Measurements from ENCODE around the gene PEAR1.

PEAR1 gene, protein sequence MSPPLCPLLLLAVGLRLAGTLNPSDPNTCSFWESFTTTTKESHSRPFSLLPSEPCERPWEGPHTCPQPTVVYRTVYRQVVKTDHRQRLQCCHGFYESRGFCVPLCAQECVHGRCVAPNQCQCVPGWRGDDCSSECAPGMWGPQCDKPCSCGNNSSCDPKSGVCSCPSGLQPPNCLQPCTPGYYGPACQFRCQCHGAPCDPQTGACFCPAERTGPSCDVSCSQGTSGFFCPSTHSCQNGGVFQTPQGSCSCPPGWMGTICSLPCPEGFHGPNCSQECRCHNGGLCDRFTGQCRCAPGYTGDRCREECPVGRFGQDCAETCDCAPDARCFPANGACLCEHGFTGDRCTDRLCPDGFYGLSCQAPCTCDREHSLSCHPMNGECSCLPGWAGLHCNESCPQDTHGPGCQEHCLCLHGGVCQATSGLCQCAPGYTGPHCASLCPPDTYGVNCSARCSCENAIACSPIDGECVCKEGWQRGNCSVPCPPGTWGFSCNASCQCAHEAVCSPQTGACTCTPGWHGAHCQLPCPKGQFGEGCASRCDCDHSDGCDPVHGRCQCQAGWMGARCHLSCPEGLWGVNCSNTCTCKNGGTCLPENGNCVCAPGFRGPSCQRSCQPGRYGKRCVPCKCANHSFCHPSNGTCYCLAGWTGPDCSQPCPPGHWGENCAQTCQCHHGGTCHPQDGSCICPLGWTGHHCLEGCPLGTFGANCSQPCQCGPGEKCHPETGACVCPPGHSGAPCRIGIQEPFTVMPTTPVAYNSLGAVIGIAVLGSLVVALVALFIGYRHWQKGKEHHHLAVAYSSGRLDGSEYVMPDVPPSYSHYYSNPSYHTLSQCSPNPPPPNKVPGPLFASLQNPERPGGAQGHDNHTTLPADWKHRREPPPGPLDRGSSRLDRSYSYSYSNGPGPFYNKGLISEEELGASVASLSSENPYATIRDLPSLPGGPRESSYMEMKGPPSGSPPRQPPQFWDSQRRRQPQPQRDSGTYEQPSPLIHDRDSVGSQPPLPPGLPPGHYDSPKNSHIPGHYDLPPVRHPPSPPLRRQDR

DNA sequence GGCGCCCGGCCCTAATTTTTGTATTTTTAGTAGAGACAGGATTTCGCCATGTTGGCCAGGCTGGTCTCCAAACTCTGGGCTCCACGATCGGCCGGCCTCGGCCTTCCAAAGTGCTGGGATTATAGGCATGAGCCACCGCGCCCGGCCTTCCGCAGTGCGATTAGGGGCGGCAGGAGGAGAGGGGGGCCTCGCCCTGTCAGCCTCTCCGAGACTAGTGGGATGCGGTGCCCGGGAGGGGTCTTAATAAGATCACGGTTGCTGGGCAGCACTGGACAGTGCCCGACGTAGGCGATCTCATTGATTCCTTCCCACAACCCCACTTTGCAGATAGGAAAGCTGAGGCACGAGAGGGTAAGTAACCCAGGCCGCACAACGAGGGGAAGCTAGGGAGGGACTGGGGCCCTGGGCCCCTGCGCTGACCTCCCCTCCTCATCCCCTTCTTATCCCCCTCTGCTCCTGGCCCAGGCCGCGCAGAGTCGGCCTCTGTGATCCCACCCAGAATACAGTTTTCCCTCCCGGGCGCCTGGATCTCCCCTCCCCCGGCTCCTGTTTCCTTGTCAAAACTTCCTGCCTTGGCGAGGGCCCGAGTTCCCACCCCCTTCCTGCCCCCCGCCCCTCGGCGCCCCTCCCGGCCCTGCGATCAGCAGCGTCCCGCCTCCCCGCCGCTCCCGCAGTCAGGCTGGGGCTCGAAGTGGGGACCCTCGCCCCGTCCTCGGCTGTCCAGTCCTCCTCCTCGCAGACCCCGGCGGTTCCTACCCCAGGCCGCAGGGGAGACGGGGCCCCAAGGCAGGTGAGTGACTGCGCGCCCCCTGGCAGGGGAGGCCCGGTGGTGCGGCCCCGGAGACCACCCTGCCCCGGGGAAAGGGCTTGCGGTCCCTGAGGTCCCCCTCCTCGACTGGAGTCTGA lies at the start of gene PEAR1:
Gene PEAR1, plus strand, starts transcription at position 671 of the 906 bp plus-strand sequence. CDS start 10,209 bp downstream, outside the sequence.
- peak within 1 kb of the TSS; percentile 30 for H3K27ac ChIP-seq (ENCODE audit: low read length)
- peak within 1 kb of the TSS; percentile 31 to 47 for H3K4me3 ChIP-seq (ENCODE audit: low read depth in 1 of 2, low read length in 2 of 2)
- peaks cover 16% of the 10 kb centered on the region for H3K27me3 ChIP-seq (ENCODE audit: low read depth, low read length)
- no peaks in the 10 kb centered on the region for H3K36me3 ChIP-seq (ENCODE audit: control insufficient read depth in 1 of 2, insufficient read depth in 2 of 2, low read length in 2 of 2)
- peaks cover 0 to 18% of the 10 kb centered on the region in 2 donors for H3K4me1 ChIP-seq (ENCODE audit: control insufficient read depth in 1 of 2, insufficient read depth in 2 of 2, low read length in 2 of 2)
- no peaks in the 10 kb centered on the region for H3K9me3 ChIP-seq (ENCODE audit: control insufficient read depth in 1 of 2, low read length in 2 of 2)

DNA sequence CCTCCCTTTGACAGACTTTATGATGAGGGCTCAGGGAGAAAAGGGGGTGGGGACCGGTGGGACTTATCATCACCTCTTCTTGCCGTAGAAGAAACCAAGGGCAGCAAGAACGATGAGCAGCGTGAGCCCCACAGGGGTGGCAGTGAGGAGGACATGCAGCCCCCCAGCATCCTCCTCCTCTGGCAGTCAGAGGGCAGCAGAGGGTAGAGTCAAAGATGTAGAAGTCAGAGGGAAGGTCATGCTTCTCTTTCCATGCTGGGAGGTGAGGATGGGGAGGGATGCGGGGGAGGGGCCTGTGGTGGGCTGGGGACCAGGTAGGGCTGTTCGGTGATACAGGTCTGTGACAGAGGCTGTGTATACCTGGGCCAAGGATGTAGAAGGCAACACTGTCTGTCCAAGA lies 49.4 kb upstream of the PEAR1 start:
- H3K36me3 ChIP-seq (ENCODE audit: control insufficient read depth in 1 of 2, insufficient read depth in 2 of 2, low read length in 2 of 2) = no peaks in the 10 kb centered on the region
- no peaks in the 10 kb centered on the region for H3K9me3 ChIP-seq (ENCODE audit: control insufficient read depth in 1 of 2, low read length in 2 of 2)
- H3K27ac ChIP-seq (ENCODE audit: low read length) = no peak overlapping the region
- H3K27me3 ChIP-seq (ENCODE audit: low read depth, low read length) = peaks cover 38% of the 10 kb centered on the region
- H3K4me3 ChIP-seq (ENCODE audit: low read depth in 1 of 2, low read length in 2 of 2) = no peak overlapping the region
- peaks cover 0 to 11% of the 10 kb centered on the region in 2 donors for H3K4me1 ChIP-seq (ENCODE audit: control insufficient read depth in 1 of 2, insufficient read depth in 2 of 2, low read length in 2 of 2)

DNA sequence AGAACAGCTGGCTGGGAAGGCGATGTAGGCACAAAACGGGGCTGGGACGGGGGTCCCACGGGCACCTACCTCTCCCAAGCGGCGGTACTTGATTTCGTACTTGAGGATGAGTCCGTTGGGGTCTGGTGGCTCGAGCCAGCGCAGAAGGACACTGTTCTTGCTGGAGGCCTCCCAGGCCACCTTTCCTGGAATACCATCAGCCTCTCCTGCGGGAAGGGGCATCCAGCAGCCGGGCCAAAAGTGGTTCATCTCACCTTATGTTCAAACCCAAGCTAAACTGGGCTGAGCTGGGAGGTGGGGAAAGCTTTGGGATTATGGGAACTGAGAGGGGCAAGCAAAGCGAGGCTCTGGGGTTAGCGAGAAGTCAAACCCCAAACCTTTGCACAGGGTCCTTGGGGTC lies 48.9 kb upstream of the PEAR1 start:
- Histone ChIP-seq H3K36me3 (ENCODE audit: control insufficient read depth in 1 of 2, insufficient read depth in 2 of 2, low read length in 2 of 2) (no peaks in the 10 kb centered on the region), H3K4me1 (ENCODE audit: control insufficient read depth in 1 of 2, insufficient read depth in 2 of 2, low read length in 2 of 2) (peaks cover 0 to 11% of the 10 kb centered on the region in 2 donors), H3K27ac (ENCODE audit: low read length) (no peak overlapping the region), H3K27me3 (ENCODE audit: low read depth, low read length) (peaks cover 38% of the 10 kb centered on the region), H3K4me3 (ENCODE audit: low read depth in 1 of 2, low read length in 2 of 2) (no peak overlapping the region), H3K9me3 (ENCODE audit: control insufficient read depth in 1 of 2, low read length in 2 of 2) (no peaks in the 10 kb centered on the region)

DNA sequence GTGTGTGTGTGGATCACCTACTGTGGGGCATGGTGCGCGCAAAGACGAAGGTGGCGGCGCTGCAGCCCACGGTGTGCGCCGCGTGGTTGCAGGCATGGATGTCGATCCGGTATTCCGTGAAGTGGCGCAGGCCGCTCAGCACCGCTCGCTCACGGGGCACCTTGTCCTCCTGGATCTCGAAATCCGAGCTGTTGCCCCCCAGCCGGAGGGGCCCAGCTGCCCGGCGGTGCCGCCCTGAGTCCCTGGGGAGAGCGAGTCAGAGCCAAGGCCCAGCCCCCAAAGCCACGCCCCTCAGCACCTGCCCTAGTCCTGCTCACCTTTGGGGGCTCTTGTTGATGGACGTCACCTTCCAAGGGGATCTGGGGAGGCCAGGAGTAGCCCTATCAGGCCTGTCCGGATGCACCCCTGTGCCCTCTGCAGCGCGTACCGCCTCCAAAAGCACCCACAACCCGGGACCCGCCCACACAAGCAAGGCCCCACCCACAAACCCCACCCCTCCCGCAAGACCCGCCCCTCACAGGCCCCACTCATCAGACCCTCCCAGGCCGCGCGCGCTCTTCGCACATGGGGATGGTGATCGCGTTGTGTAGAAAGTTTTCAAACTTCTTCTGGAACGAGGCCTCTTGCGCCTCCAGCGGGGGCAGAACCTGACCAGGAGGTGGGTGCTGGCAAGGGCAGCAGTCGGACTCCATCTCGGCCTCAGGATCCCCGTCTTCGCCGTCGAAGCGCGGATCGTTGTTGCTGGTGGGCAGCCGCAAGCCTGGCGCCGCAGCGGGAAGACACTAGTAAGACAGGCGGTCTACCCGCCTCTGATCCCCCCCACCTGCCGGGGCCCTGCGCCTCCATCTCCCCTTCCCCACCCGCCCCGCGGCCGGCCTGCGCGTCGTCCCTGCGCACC lies 48.2 kb upstream of the PEAR1 start:
- Histone ChIP-seq H3K27ac (ENCODE audit: low read length) (no peak overlapping the region), H3K4me3 (ENCODE audit: low read depth in 1 of 2, low read length in 2 of 2) (no peak overlapping the region), H3K27me3 (ENCODE audit: low read depth, low read length) (peaks cover 38% of the 10 kb centered on the region), H3K4me1 (ENCODE audit: control insufficient read depth in 1 of 2, insufficient read depth in 2 of 2, low read length in 2 of 2) (peaks cover 0 to 11% of the 10 kb centered on the region in 2 donors), H3K9me3 (ENCODE audit: control insufficient read depth in 1 of 2, low read length in 2 of 2) (no peaks in the 10 kb centered on the region), H3K36me3 (ENCODE audit: control insufficient read depth in 1 of 2, insufficient read depth in 2 of 2, low read length in 2 of 2) (no peaks in the 10 kb centered on the region)

DNA sequence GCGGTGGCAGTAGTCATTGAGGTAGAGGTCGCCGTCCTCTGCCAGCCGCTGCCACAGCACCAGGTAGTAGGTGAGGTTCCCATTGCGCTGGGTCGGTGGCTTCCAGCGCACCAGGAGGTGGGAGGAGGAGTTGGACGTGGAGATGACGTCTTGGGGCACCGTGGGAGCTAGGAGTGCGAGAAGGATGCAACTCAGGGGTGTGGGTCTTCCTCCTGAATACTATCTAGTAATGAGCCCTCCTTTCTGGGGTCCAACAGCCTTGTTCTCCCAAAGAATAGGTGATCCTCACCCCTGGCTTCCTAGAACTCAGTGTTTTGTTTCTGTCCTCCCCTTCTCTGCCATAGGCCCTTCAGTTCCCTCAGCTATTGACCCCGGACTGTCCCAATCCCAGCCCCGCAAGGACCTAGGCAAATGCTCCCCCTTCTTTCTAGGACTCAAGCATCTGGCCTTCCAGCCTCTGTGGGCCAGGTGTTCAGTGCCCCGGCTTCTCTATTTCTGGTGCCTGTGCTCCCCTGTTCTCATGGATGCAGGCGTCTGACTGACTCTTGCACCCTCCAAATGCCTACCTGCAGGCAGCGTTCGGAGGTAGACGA lies 47.5 kb upstream of the PEAR1 start:
- H3K4me1 ChIP-seq (ENCODE audit: control insufficient read depth in 1 of 2, insufficient read depth in 2 of 2, low read length in 2 of 2) = peaks cover 0 to 11% of the 10 kb centered on the region in 2 donors
- H3K9me3 ChIP-seq (ENCODE audit: control insufficient read depth in 1 of 2, low read length in 2 of 2) = no peaks in the 10 kb centered on the region
- H3K27ac ChIP-seq (ENCODE audit: low read length) = no peak overlapping the region
- peaks cover 38% of the 10 kb centered on the region for H3K27me3 ChIP-seq (ENCODE audit: low read depth, low read length)
- no peak overlapping the region for H3K4me3 ChIP-seq (ENCODE audit: low read depth in 1 of 2, low read length in 2 of 2)
- H3K36me3 ChIP-seq (ENCODE audit: control insufficient read depth in 1 of 2, insufficient read depth in 2 of 2, low read length in 2 of 2) = no peaks in the 10 kb centered on the region

DNA sequence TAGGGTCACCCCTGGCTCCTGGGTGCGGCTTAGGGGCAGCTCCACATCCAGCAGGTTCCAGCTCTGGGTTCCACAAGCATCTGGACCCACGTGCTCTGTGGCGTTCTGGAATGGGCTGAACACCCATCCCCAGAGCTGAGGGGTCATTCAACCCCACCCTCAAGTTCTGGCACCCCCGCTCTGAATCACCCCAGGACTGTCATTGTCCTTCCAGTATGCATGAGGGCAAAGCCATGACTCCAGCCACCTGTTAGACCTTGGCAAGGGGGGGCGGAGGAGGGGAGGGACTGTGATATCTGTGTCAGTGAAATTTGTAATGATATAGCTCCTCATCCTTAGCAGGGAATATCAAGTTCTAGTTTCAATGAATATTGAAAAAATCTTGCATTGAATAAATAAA lies 46.9 kb upstream of the PEAR1 start:
- Histone ChIP-seq H3K36me3 (ENCODE audit: control insufficient read depth in 1 of 2, insufficient read depth in 2 of 2, low read length in 2 of 2) (no peaks in the 10 kb centered on the region), H3K9me3 (ENCODE audit: control insufficient read depth in 1 of 2, low read length in 2 of 2) (no peaks in the 10 kb centered on the region), H3K27me3 (ENCODE audit: low read depth, low read length) (peaks cover 38% of the 10 kb centered on the region), H3K4me1 (ENCODE audit: control insufficient read depth in 1 of 2, insufficient read depth in 2 of 2, low read length in 2 of 2) (peaks cover 0 to 11% of the 10 kb centered on the region in 2 donors), H3K4me3 (ENCODE audit: low read depth in 1 of 2, low read length in 2 of 2) (no peak overlapping the region), H3K27ac (ENCODE audit: low read length) (no peak overlapping the region)

DNA sequence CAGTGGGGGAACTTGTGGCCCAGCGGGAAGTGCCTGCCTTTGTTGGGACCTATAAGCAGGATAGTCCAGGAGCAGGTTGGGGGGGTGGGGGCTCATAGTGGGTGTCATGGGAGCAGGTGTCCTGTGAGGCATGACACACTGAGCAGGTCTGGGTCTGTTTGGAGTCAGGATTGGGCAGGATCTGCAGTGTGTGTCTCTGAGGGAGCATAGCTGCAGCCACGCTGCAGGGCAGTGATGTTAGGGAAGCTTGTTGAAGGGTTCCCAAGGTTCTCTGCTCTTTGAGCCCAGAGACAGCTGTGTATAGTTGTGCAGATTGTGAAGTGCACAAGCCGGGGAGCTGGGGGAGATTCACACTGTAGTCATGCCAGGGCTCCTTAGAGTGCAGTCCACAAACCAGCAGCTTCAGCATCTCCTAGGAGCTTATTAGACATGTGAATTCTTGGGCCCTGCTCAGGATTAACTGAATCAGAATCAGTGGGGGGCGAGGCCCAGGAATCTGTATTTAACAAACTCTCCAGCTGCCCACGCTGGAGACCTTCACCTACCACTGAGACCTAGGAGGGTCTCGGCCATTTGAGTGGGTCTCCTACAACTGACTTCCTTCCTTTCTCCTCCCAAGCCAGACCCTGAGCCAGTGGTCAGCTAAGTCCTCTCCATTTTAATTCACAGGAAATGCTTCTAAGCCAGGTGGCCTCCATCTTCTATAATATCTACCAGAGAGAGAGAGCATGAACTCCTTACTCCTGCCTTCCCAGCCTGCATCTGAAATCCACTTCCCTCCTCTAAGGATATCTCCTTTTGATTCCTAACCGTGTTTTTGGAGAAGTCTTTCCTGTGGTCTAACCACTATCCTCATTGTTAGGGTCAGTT lies 45.7 kb upstream of the PEAR1 start:
- Histone ChIP-seq H3K4me1 (ENCODE audit: control insufficient read depth in 1 of 2, insufficient read depth in 2 of 2, low read length in 2 of 2) (peaks cover 3 to 11% of the 10 kb centered on the region in 2 donors), H3K4me3 (ENCODE audit: low read depth in 1 of 2, low read length in 2 of 2) (no peak overlapping the region), H3K9me3 (ENCODE audit: control insufficient read depth in 1 of 2, low read length in 2 of 2) (no peaks in the 10 kb centered on the region), H3K27me3 (ENCODE audit: low read depth, low read length) (peaks cover 33% of the 10 kb centered on the region), H3K27ac (ENCODE audit: low read length) (no peak overlapping the region), H3K36me3 (ENCODE audit: control insufficient read depth in 1 of 2, insufficient read depth in 2 of 2, low read length in 2 of 2) (no peaks in the 10 kb centered on the region)

DNA sequence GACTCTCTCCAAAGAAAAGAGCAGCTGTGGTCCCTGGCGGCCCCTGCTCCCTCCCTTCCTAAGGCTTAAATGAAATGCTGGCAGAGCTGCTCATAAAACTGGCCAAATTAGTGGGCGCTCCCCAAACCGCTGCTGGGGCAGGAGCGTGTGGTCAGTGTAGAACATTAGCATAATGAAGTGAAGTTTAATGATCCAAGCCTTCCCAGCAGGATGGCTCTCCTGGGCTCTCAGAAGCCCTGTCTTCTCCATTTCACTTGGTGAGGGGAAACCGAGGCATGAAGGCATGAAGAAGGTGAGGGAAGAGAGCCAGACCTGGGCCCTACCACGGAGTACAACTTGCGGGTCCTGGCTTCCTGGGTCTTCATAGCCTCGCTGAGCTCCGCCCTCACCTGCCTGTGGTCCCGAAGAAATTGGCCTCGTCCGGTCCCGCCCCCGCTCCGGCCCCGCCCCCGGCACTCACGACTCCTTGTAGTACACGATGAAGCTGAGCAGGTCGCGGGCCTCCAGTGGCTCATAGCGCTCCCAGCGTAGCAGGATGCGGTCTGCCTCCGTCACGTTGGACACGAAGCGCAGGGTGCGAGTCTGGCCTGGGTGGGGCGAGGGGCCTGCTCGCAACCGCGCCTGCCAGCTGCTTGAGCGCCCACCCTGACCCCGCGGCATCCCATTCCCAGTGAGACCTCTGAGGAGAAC lies 44.9 kb upstream of the PEAR1 start:
- peaks cover 25% of the 10 kb centered on the region for H3K27me3 ChIP-seq (ENCODE audit: low read depth, low read length)
- no peaks in the 10 kb centered on the region for H3K9me3 ChIP-seq (ENCODE audit: control insufficient read depth in 1 of 2, low read length in 2 of 2)
- H3K4me3 ChIP-seq (ENCODE audit: low read depth in 1 of 2, low read length in 2 of 2) = no peak overlapping the region

DNA sequence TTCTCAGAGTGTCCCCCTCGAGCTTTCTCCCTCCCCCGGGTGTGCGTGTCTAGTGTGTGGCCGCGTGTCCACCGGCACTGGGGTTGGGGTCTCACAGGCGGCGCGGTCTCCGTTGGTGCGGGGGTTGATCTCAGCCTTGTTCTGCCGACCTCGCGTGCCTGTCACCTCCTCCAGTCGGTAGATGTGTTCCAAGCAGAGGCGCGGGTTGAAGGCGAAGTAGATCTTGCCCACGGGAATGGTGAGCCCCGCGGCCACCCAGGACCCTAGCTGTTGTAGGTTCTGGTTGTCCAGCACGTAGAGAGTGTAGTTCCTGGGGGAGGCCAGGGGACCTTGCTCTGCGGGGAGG lies 44.4 kb upstream of the PEAR1 start:
- Histone ChIP-seq H3K4me3 (ENCODE audit: low read depth in 1 of 2, low read length in 2 of 2) (no peak overlapping the region), H3K27ac (ENCODE audit: low read length) (no peak overlapping the region), H3K27me3 (ENCODE audit: low read depth, low read length) (peaks cover 20% of the 10 kb centered on the region), H3K36me3 (ENCODE audit: control insufficient read depth in 1 of 2, insufficient read depth in 2 of 2, low read length in 2 of 2) (no peaks in the 10 kb centered on the region), H3K4me1 (ENCODE audit: control insufficient read depth in 1 of 2, insufficient read depth in 2 of 2, low read length in 2 of 2) (peaks cover 3 to 11% of the 10 kb centered on the region in 2 donors), H3K9me3 (ENCODE audit: control insufficient read depth in 1 of 2, low read length in 2 of 2) (no peaks in the 10 kb centered on the region)

More for the DNA sequence above, 44.9 kb upstream of the PEAR1 start:
- Histone ChIP-seq H3K27ac (ENCODE audit: low read length) (no peak overlapping the region), H3K4me1 (ENCODE audit: control insufficient read depth in 1 of 2, insufficient read depth in 2 of 2, low read length in 2 of 2) (peaks cover 3 to 11% of the 10 kb centered on the region in 2 donors), H3K36me3 (ENCODE audit: control insufficient read depth in 1 of 2, insufficient read depth in 2 of 2, low read length in 2 of 2) (no peaks in the 10 kb centered on the region)

Data from muscle layer of duodenum (tissue), 2 donors.